Ectodermal cell (in vitro differentiated cells): ENCODE measurements around the gene CD5L.

Experiments used
- H3K27ac ChIP-seq: 2 replicates; pipeline ENCODE4 v1.7.0; 2013; ENCODE audit warnings: mild to moderate bottlenecking, low read depth, low read length; ENCODE audit not compliant: insufficient read depth, poor library complexity, severe bottlenecking
- H3K27me3 ChIP-seq: 2 replicates; pipeline ENCODE4 v1.7.0; 2013; ENCODE audit warnings: mild to moderate bottlenecking, low read length; ENCODE audit not compliant: insufficient read depth, control insufficient read depth, poor library complexity, severe bottlenecking
- H3K36me3 ChIP-seq: one replicate; pipeline ENCODE4 v1.7.0; 2013; ENCODE audit warnings: low read length; ENCODE audit not compliant: control insufficient read depth, insufficient read depth
- H3K4me1 ChIP-seq: one replicate; pipeline ENCODE4 v1.7.0; 2013; ENCODE audit warnings: low read length; ENCODE audit not compliant: control insufficient read depth, insufficient read depth
- H3K4me3 ChIP-seq: 2 replicates; pipeline ENCODE4 v1.7.0; 2013; ENCODE audit warnings: low read depth, low read length, control low read depth; ENCODE audit not compliant: insufficient read depth
- H3K9me3 ChIP-seq: 2 replicates; pipeline ENCODE4 v1.7.0; 2013; ENCODE audit warnings: mild to moderate bottlenecking, low read length, moderate library complexity; ENCODE audit not compliant: control insufficient read depth
- WGBS, 2 experiments: methylation state at CpG; one replicate each; pipeline ENCODE4 v1.1.7; 2013; ENCODE audit warnings: missing lambda C conversion rate in 2 of 2; 5-methylcytosine and 5-hydroxymethylcytosine counted together

CD5L gene

GRCh38 chr1:157819896-157820295 lies 21.7 kb downstream of the CD5L start, which contains the start of gene FCRL1:
TSS of gene FCRL1 (minus strand) at chr1:157820120. CDS start at chr1:157820037, 83 bp downstream.
- Histone ChIP-seq H3K9me3 (no peaks in the 10 kb centered on the region), H3K4me1 (no peaks in the 10 kb centered on the region), H3K27ac (no peak within 1 kb of the TSS), H3K36me3 (no peaks in the 10 kb centered on the region), H3K4me3 (no peak within 1 kb of the TSS), H3K27me3 (no peaks in the 10 kb centered on the region)
- WGBS, 2 experiments = 88 to 98% methylated on average over 3 of the region's 3 CpGs

GRCh38 chr1:157819215-157819614 lies 22.4 kb downstream of the CD5L start:
- Histone ChIP-seq H3K27me3 (no peaks in the 10 kb centered on the region), H3K4me3 (no peak overlapping the region), H3K36me3 (no peaks in the 10 kb centered on the region), H3K27ac (no peak overlapping the region), H3K4me1 (no peaks in the 10 kb centered on the region), H3K9me3 (no peaks in the 10 kb centered on the region)
- 87 to 91% methylated on average over 2 of the region's 2 CpGs for WGBS, 2 experiments

- Histone ChIP-seq H3K27me3 (no peaks in the 10 kb centered on the region), H3K27ac (no peak overlapping the region), H3K9me3 (no peaks in the 10 kb centered on the region), H3K36me3 (no peaks in the 10 kb centered on the region), H3K4me3 (no peak overlapping the region), H3K4me1 (no peaks in the 10 kb centered on the region)
- 93 to 100% methylated on average over 1 of the region's 1 CpG for WGBS, 2 experiments
Observed at GRCh38 chr1:157813269-157813668, 28.3 kb downstream of the CD5L start.

- H3K27me3 ChIP-seq = no peaks in the 10 kb centered on the region
- no peak overlapping the region for H3K4me3 ChIP-seq
- no peak overlapping the region for H3K27ac ChIP-seq
- H3K4me1 ChIP-seq = no peaks in the 10 kb centered on the region
- no peaks in the 10 kb centered on the region for H3K9me3 ChIP-seq
- WGBS, 2 experiments = 82 to 89% methylated on average over 6 of the region's 6 CpGs
- no peaks in the 10 kb centered on the region for H3K36me3 ChIP-seq
Observed at GRCh38 chr1:157806431-157807149, 35.0 kb downstream of the CD5L start.

GRCh38 chr1:157803851-157804250 lies 37.8 kb downstream of the CD5L start:
- 92 to 94% methylated on average over 7 of the region's 7 CpGs for WGBS, 2 experiments
- Histone ChIP-seq H3K4me1 (no peaks in the 10 kb centered on the region), H3K27me3 (no peaks in the 10 kb centered on the region), H3K27ac (no peak overlapping the region), H3K4me3 (no peak overlapping the region), H3K9me3 (no peaks in the 10 kb centered on the region), H3K36me3 (no peaks in the 10 kb centered on the region)

GRCh38 chr1:157799996-157800395 lies 41.6 kb downstream of the CD5L start:
- no peaks in the 10 kb centered on the region for H3K9me3 ChIP-seq
- H3K27ac ChIP-seq = no peak overlapping the region
- no peaks in the 10 kb centered on the region for H3K36me3 ChIP-seq
- 80 to 88% methylated on average over 1 of the region's 1 CpG for WGBS, 2 experiments
- H3K4me3 ChIP-seq = no peak overlapping the region
- no peaks in the 10 kb centered on the region for H3K4me1 ChIP-seq
- H3K27me3 ChIP-seq = no peaks in the 10 kb centered on the region

- WGBS, 2 experiments = 92 to 95% methylated on average over 5 of the region's 5 CpGs
Observed at GRCh38 chr1:157798211-157798610, 43.4 kb downstream of the CD5L start.

GRCh38 chr1:157785248-157785647 lies 56.4 kb downstream of the CD5L start:
- Histone ChIP-seq H3K27ac (no peak overlapping the region), H3K4me1 (no peaks in the 10 kb centered on the region), H3K27me3 (no peaks in the 10 kb centered on the region), H3K36me3 (no peaks in the 10 kb centered on the region), H3K4me3 (no peak overlapping the region), H3K9me3 (no peaks in the 10 kb centered on the region)
- 57 to 76% methylated on average over 1 of the region's 1 CpG for WGBS, 2 experiments

More at GRCh38 chr1:157798211-157798610, 43.4 kb downstream of the CD5L start:
- H3K4me3 ChIP-seq = no peak overlapping the region
- no peaks in the 10 kb centered on the region for H3K27me3 ChIP-seq
- no peaks in the 10 kb centered on the region for H3K4me1 ChIP-seq
- H3K36me3 ChIP-seq = no peaks in the 10 kb centered on the region
- H3K27ac ChIP-seq = no peak overlapping the region
- H3K9me3 ChIP-seq = no peaks in the 10 kb centered on the region

GRCh38 chr1:157784801-157785200 lies 56.8 kb downstream of the CD5L start:
- H3K4me3 ChIP-seq = no peak overlapping the region
- 93 to 96% methylated on average over 3 of the region's 3 CpGs for WGBS, 2 experiments
- no peaks in the 10 kb centered on the region for H3K9me3 ChIP-seq
- no peaks in the 10 kb centered on the region for H3K27me3 ChIP-seq
- H3K36me3 ChIP-seq = no peaks in the 10 kb centered on the region
- H3K4me1 ChIP-seq = no peaks in the 10 kb centered on the region
- H3K27ac ChIP-seq = no peak overlapping the region

GRCh38 chr1:157782931-157783330 lies 58.7 kb downstream of the CD5L start:
- H3K4me3 ChIP-seq = no peak overlapping the region
- no peaks in the 10 kb centered on the region for H3K4me1 ChIP-seq
- H3K27me3 ChIP-seq = no peaks in the 10 kb centered on the region
- H3K36me3 ChIP-seq = no peaks in the 10 kb centered on the region
- no peak overlapping the region for H3K27ac ChIP-seq
- no peaks in the 10 kb centered on the region for H3K9me3 ChIP-seq
- WGBS, 2 experiments = 91 to 92% methylated on average over 1 of the region's 1 CpG
